Osteoblast (primary cell): Measurements from ENCODE around the gene DDOST. TPM values are rescaled to one million over a fixed set of nuclear protein-coding genes. Genes with fewer than 3 reads are reported as not detected.

ENCODE experiments used
- DNase-seq: peaks from one replicate; pipeline ENCODE4 v3.0.0; 2011; ENCODE audit warnings: low spot score, mixed read lengths; ENCODE audit not compliant: insufficient read length; ENCODE audit errors: missing footprints
- H2AFZ ChIP-seq: 2 replicates; pipeline ENCODE4 v1.6.0; 2011; ENCODE audit warnings: mild to moderate bottlenecking, low read length
- H3K27ac ChIP-seq: 2 replicates; pipeline ENCODE4 v1.5.1; 2011; ENCODE audit warnings: mild to moderate bottlenecking, low read depth, low read length, moderate library complexity
- H3K27me3 ChIP-seq: 2 replicates; pipeline ENCODE4 v1.6.0; 2012; ENCODE audit warnings: mild to moderate bottlenecking, control low read depth, inconsistent platforms, low read length, moderate library complexity; ENCODE audit not compliant: insufficient read depth
- H3K36me3 ChIP-seq: 2 replicates; pipeline ENCODE4 v1.5.1; 2011; ENCODE audit warnings: mild to moderate bottlenecking, low read length, control low read depth, moderate library complexity; ENCODE audit not compliant: insufficient read depth
- H3K4me1 ChIP-seq: 2 replicates; pipeline ENCODE4 v1.5.1; 2011; ENCODE audit warnings: mild to moderate bottlenecking, low read length, control low read depth, moderate library complexity; ENCODE audit not compliant: insufficient read depth
- H3K4me2 ChIP-seq: 2 replicates; pipeline ENCODE4 v1.6.0; 2011; ENCODE audit warnings: mild to moderate bottlenecking, low read length; ENCODE audit not compliant: insufficient read depth
- H3K4me3 ChIP-seq: fragments of 200-600 bp; sonication (generic); 3 replicates; pipeline ENCODE4 v1.5.1; 2012; ENCODE audit warnings: mild to moderate bottlenecking, low read length, inconsistent platforms; ENCODE audit not compliant: insufficient read depth
- H3K79me2 ChIP-seq: 2 replicates; pipeline ENCODE4 v1.6.0; 2012; ENCODE audit warnings: mild to moderate bottlenecking, low read length, control low read depth, inconsistent platforms; ENCODE audit not compliant: insufficient read depth
- H3K9me3 ChIP-seq: 2 replicates; pipeline ENCODE4 v1.5.1; 2011; ENCODE audit warnings: low read depth, low read length, control low read depth
- H4K20me1 ChIP-seq: 2 replicates; pipeline ENCODE4 v1.6.0; 2012; ENCODE audit warnings: mild to moderate bottlenecking, low read length, control low read depth; ENCODE audit not compliant: insufficient read depth
- CTCF ChIP-seq: IDR thresholded peaks from 2 replicates; pipeline ENCODE4 v1.5.1; 2011; ENCODE audit warnings: mild to moderate bottlenecking, low read depth, low read length, moderate library complexity; ENCODE audit errors: extremely low read depth
- total RNA-seq: library from RNA; depleted of rRNA; stranded (reverse); fragments of >200 nt; gene quantifications from 2 replicates; pipeline ENCODE4 v1.2.3, GENCODE V29; 2012

DDOST gene
- total RNA-seq, 1 donor = 291 TPM

- Histone ChIP-seq H3K9me3 (no peaks in the 10 kb centered on the region), H3K4me1 (peaks cover 14% of the 10 kb centered on the region), H3K4me2 (peak overlapping the region; percentile 87), H3K27ac (peak overlapping the region; percentile 78), H2AFZ (peak overlapping the region; percentile 90), H3K4me3 (peak overlapping the region; percentile 98), H4K20me1 (peaks cover 14% of the 10 kb centered on the region), H3K36me3 (peaks cover 20% of the 10 kb centered on the region), H3K79me2 (peaks cover 55% of the 10 kb centered on the region), H3K27me3 (no peaks in the 10 kb centered on the region)
- no peak for DNase-seq
- TF ChIP-seq CTCF = no peak
Measured at GRCh38 chr1:20660847-20661206, 342 bp downstream of the DDOST start.

- peak overlapping the region; percentile 87 for H3K4me2 ChIP-seq
- peak overlapping the region; percentile 78 for H3K27ac ChIP-seq
- peaks cover 24% of the 10 kb centered on the region for H3K36me3 ChIP-seq
- H3K79me2 ChIP-seq = peaks cover 59% of the 10 kb centered on the region
- no peak for TF ChIP-seq CTCF
- H4K20me1 ChIP-seq = peaks cover 14% of the 10 kb centered on the region
- H3K9me3 ChIP-seq = no peaks in the 10 kb centered on the region
- H3K4me3 ChIP-seq = peak overlapping the region; percentile 98
- H2AFZ ChIP-seq = no peak overlapping the region
- peak; percentile 34 for DNase-seq
- peaks cover 14% of the 10 kb centered on the region for H3K4me1 ChIP-seq
- H3K27me3 ChIP-seq = no peaks in the 10 kb centered on the region
Measured at GRCh38 chr1:20660363-20660762, 806 bp downstream of the DDOST start.

GRCh38 chr1:20658166-20658915, 2.8 kb downstream of the DDOST start:
- Histone ChIP-seq H3K4me3 (no peak overlapping the region), H3K27ac (no peak overlapping the region), H3K27me3 (no peaks in the 10 kb centered on the region), H3K4me1 (peaks cover 14% of the 10 kb centered on the region), H4K20me1 (peaks cover 14% of the 10 kb centered on the region), H3K36me3 (peaks cover 41% of the 10 kb centered on the region), H3K79me2 (peaks cover 60% of the 10 kb centered on the region), H3K9me3 (no peaks in the 10 kb centered on the region), H2AFZ (no peak overlapping the region), H3K4me2 (no peak overlapping the region)
- DNase-seq = peak; percentile 46
- no peak for TF ChIP-seq CTCF

GRCh38 chr1:20657024-20657423, 4.1 kb downstream of the DDOST start:
- Histone ChIP-seq H4K20me1 (peaks cover 17% of the 10 kb centered on the region), H3K79me2 (peaks cover 60% of the 10 kb centered on the region)
- TF ChIP-seq CTCF = no peak

More at GRCh38 chr1:20657024-20657423, 4.1 kb downstream of the DDOST start:
- H3K27me3 ChIP-seq = no peaks in the 10 kb centered on the region
- no peak overlapping the region for H3K4me3 ChIP-seq
- H3K36me3 ChIP-seq = peaks cover 54% of the 10 kb centered on the region
- H3K4me2 ChIP-seq = no peak overlapping the region
- H3K27ac ChIP-seq = no peak overlapping the region
- H2AFZ ChIP-seq = no peak overlapping the region
- H3K9me3 ChIP-seq = no peaks in the 10 kb centered on the region
- H3K4me1 ChIP-seq = peaks cover 11% of the 10 kb centered on the region
- DNase-seq = no peak
